GM12878 (cell line): ENCODE results near the gene ASPHD1. TPM values are rescaled to one million over a fixed set of nuclear protein-coding genes. Genes with fewer than 3 reads are reported as not detected.

ENCODE experiments used
- ATF7 ChIP-seq: fragments of 450-650 bp; IDR thresholded peaks from 2 replicates; pipeline ENCODE4 v1.6.1; 2016; ENCODE audit warnings: low read depth, mild to moderate bottlenecking
- BACH1 ChIP-seq: fragments of 450-650 bp; IDR thresholded peaks from 2 replicates; pipeline ENCODE4 v1.6.1; 2017; ENCODE audit warnings: mild to moderate bottlenecking, borderline replicate concordance
- BCL11A ChIP-seq: IDR thresholded peaks from 2 replicates; pipeline ENCODE4 v1.6.1; 2011; ENCODE audit warnings: low read depth, low read length
- BRCA1 ChIP-seq: IDR thresholded peaks from 2 replicates; pipeline ENCODE4 v1.6.1; 2011; ENCODE audit warnings: low read depth, low read length, improper control_type of control experiment
- HDAC2 ChIP-seq: fragments of 200-600 bp; sonication (generic); IDR thresholded peaks from 2 replicates; pipeline ENCODE4 v1.6.1; 2017
- IRF4 ChIP-seq: IDR thresholded peaks from 2 replicates; pipeline ENCODE4 v1.6.1; 2011; ENCODE audit warnings: low read depth, low read length
- KAT2A ChIP-seq: conservative IDR thresholded peaks from 2 replicates; pipeline ENCODE4 v1.6.1; 2011; ENCODE audit warnings: low read depth, low read length; ENCODE audit not compliant: control insufficient read depth
- MYC ChIP-seq: IDR thresholded peaks from 2 replicates; pipeline ENCODE4 v1.6.1; 2011; ENCODE audit warnings: mild to moderate bottlenecking, low read length, moderate library complexity, inconsistent platforms; ENCODE audit not compliant: insufficient read depth, insufficient replicate concordance, insufficient read length, severe bottlenecking
- NRF1 ChIP-seq: conservative IDR thresholded peaks from 2 replicates; pipeline ENCODE4 v1.6.1; 2011; ENCODE audit warnings: mild to moderate bottlenecking, low read depth, low read length, improper control_type of control experiment
- PML ChIP-seq: IDR thresholded peaks from 2 replicates; pipeline ENCODE4 v1.6.1; 2012; ENCODE audit warnings: low read length, inconsistent platforms
- POLR2AphosphoS5 ChIP-seq: IDR thresholded peaks from 2 replicates; pipeline ENCODE4 v1.6.1; 2011; ENCODE audit warnings: mild to moderate bottlenecking, low read length, inconsistent platforms
- POU2F2 ChIP-seq: IDR thresholded peaks from 3 replicates; pipeline ENCODE4 v1.6.1; 2011; ENCODE audit warnings: low read depth, mild to moderate bottlenecking, low read length, borderline replicate concordance
- SIX5 ChIP-seq: IDR thresholded peaks from 2 replicates; pipeline ENCODE4 v1.6.1; 2011; ENCODE audit warnings: mild to moderate bottlenecking, low read depth, low read length, moderate library complexity; ENCODE audit not compliant: severe bottlenecking
- STAT1 ChIP-seq: fragments of 450-650 bp; conservative IDR thresholded peaks from 2 replicates; pipeline ENCODE4 v1.6.1; 2014; ENCODE audit warnings: antibody characterized with exemption, mild to moderate bottlenecking
- ZNF207 ChIP-seq: fragments of 450-650 bp; IDR thresholded peaks from 2 replicates; pipeline ENCODE4 v1.6.1; 2014; ENCODE audit warnings: antibody characterized with exemption, mild to moderate bottlenecking, borderline replicate concordance
- ZSCAN29 ChIP-seq: fragments of 450-650 bp; IDR thresholded peaks from 2 replicates; pipeline ENCODE4 v1.6.1; 2017; ENCODE audit warnings: mild to moderate bottlenecking, moderate library complexity
- polyA plus RNA-seq, 11 experiments: library from polyadenylated mRNA; depleted of rRNA in 4 of 11; unstranded in 6 of 11; stranded (reverse) in 5 of 11; fragments of >200 nt; fragmentation: Nextera tagmentation in 4 of 11; fragmentation: Illumina TruSeq in 1 of 11; extraction: Ambion mirVana in 4 of 11; extraction: Trizol in 1 of 11; gene quantifications; 1 replicate in 1 of 11; 2 replicates in 10 of 11; pipeline versions ENCODE4 v1.2.1 to v1.2.3, GENCODE V29; 2011 to 2016; ENCODE audit warnings: inconsistent platforms in 2 of 11, missing spikeins in 2 of 11, low read depth in 1 of 11
- total RNA-seq, 4 experiments: library from RNA; depleted of rRNA in 3 of 4; stranded (reverse); fragments of >200 nt in 3 of 4; fragmentation: Illumina TruSeq in 1 of 4; extraction: Trizol in 1 of 4; gene quantifications; 2 replicates each; pipeline versions ENCODE4 v1.2.1 to v1.2.3, GENCODE V29; 2013 to 2021
- TF ChIP-seq, protein P1 (sequence below): IDR thresholded peaks from 2 replicates; pipeline ENCODE4 v1.6.1; 2012; ENCODE audit warnings: low read depth, low read length, improper control_type of control experiment
- TF ChIP-seq, protein P2 (sequence below): IDR thresholded peaks from 2 replicates; pipeline ENCODE4 v1.6.1; 2012; ENCODE audit warnings: low read depth, low read length, improper control_type of control experiment
- TF ChIP-seq, protein P3 (sequence below): fragments of 450-650 bp; IDR thresholded peaks from 2 replicates; pipeline ENCODE4 v1.6.1; 2017; ENCODE audit warnings: low read depth, mild to moderate bottlenecking, moderate library complexity
- TF ChIP-seq, protein P4 (sequence below): fragments of 450-650 bp; formaldehyde crosslinking; IDR thresholded peaks from 2 replicates; pipeline ENCODE4 v1.4.0; 2020; ENCODE audit warnings: mild to moderate bottlenecking, moderate library complexity
- TF ChIP-seq, protein P5 (sequence below): IDR thresholded peaks from 2 replicates; pipeline ENCODE4 v1.6.1; 2011; ENCODE audit warnings: low read depth, mild to moderate bottlenecking, low read length, moderate library complexity, borderline replicate concordance; ENCODE audit errors: extremely low read depth
- TF ChIP-seq, protein P6 (sequence below): fragments of 450-650 bp; IDR thresholded peaks from 2 replicates; pipeline ENCODE4 v1.6.1; 2014; ENCODE audit warnings: mild to moderate bottlenecking

Gene ASPHD1
- total and polyA plus RNA-seq, 10 of the 15 experiments (the other 5 are each of a cell fraction or from before 2014, with no cell fraction given) = not detected

DNA sequence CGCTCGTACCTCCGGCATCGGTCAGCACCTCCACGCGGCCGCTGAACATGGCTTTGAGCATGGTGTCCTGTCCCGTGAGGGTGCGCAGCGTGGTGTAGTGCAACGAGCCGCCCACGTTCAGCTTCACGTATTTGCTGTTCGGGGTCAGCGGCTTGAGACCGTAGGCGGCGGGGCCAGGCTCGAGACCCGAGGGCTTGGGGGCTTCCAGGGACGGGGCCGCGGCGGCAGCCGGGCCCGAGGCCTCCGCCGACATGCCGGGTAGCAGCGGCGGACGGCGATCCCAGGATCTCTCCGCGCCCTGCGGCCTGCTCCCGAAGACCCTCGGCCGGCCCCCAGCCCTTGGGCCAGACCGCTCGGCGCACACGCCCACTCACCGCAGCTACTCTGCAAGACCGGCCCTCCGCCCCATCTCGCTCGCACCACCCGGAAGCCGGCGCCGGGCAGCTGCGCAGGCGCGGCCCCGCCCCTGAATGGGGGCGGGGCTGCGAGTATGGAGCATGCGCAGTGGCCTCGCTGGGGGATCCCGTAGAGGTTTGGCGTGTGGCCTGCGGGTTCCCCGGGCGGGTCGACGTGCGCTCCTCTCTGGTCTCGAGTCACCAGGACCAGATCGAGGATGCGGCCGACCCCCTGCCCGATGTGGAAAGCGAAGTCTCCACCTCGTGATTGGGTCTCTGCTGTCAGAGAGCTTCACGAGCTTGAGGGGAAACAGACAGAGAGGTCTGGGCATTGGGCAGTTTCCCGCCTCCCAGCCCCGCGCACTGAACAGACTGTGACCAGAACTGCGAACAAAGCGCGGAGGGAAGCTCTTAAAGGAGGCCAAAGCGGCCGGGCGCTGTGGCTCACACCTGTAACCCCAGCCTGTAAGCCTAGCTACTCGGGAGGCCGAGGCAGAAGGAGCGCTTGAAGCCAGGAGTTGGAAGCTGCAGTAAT lies 25.8 kb downstream of the ASPHD1 start, which contains the start of gene KCTD13 (continued):
- TF ChIP-seq, protein P1, sequence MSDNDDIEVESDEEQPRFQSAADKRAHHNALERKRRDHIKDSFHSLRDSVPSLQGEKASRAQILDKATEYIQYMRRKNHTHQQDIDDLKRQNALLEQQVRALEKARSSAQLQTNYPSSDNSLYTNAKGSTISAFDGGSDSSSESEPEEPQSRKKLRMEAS = 0 out of 2 replicates have a peak, but pooled peaks have one; percentile 35
- TF ChIP-seq BCL11A = no peak
- TF ChIP-seq SIX5 = no peak
- TF ChIP-seq NRF1 = peak; percentile 83
- TF ChIP-seq, protein P2, sequence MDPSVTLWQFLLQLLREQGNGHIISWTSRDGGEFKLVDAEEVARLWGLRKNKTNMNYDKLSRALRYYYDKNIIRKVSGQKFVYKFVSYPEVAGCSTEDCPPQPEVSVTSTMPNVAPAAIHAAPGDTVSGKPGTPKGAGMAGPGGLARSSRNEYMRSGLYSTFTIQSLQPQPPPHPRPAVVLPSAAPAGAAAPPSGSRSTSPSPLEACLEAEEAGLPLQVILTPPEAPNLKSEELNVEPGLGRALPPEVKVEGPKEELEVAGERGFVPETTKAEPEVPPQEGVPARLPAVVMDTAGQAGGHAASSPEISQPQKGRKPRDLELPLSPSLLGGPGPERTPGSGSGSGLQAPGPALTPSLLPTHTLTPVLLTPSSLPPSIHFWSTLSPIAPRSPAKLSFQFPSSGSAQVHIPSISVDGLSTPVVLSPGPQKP = no peak
- no peak for TF ChIP-seq IRF4
- no peak for TF ChIP-seq BRCA1
- no peak for TF ChIP-seq ATF7
- no peak for TF ChIP-seq ZSCAN29
- peak; percentile 86 for TF ChIP-seq POLR2AphosphoS5
- TF ChIP-seq HDAC2 = no peak
- TF ChIP-seq, protein P3, sequence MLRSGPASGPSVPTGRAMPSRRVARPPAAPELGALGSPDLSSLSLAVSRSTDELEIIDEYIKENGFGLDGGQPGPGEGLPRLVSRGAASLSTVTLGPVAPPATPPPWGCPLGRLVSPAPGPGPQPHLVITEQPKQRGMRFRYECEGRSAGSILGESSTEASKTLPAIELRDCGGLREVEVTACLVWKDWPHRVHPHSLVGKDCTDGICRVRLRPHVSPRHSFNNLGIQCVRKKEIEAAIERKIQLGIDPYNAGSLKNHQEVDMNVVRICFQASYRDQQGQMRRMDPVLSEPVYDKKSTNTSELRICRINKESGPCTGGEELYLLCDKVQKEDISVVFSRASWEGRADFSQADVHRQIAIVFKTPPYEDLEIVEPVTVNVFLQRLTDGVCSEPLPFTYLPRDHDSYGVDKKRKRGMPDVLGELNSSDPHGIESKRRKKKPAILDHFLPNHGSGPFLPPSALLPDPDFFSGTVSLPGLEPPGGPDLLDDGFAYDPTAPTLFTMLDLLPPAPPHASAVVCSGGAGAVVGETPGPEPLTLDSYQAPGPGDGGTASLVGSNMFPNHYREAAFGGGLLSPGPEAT = peak; percentile 33; the same call in 1 of the 2 replicates
- no peak; the same call in 1 of the 2 replicates for TF ChIP-seq STAT1
- TF ChIP-seq BACH1 = peak; percentile 28; the same call in 1 of the 2 replicates
- TF ChIP-seq MYC = no peak
- TF ChIP-seq ZNF207 = no peak
- TF ChIP-seq, protein P4, sequence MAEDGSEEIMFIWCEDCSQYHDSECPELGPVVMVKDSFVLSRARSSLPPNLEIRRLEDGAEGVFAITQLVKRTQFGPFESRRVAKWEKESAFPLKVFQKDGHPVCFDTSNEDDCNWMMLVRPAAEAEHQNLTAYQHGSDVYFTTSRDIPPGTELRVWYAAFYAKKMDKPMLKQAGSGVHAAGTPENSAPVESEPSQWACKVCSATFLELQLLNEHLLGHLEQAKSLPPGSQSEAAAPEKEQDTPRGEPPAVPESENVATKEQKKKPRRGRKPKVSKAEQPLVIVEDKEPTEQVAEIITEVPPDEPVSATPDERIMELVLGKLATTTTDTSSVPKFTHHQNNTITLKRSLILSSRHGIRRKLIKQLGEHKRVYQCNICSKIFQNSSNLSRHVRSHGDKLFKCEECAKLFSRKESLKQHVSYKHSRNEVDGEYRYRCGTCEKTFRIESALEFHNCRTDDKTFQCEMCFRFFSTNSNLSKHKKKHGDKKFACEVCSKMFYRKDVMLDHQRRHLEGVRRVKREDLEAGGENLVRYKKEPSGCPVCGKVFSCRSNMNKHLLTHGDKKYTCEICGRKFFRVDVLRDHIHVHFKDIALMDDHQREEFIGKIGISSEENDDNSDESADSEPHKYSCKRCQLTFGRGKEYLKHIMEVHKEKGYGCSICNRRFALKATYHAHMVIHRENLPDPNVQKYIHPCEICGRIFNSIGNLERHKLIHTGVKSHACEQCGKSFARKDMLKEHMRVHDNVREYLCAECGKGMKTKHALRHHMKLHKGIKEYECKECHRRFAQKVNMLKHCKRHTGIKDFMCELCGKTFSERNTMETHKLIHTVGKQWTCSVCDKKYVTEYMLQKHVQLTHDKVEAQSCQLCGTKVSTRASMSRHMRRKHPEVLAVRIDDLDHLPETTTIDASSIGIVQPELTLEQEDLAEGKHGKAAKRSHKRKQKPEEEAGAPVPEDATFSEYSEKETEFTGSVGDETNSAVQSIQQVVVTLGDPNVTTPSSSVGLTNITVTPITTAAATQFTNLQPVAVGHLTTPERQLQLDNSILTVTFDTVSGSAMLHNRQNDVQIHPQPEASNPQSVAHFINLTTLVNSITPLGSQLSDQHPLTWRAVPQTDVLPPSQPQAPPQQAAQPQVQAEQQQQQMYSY (CRISPR knock-in tag) = no peak
- TF ChIP-seq PML = no peak
- TF ChIP-seq, protein P5, sequence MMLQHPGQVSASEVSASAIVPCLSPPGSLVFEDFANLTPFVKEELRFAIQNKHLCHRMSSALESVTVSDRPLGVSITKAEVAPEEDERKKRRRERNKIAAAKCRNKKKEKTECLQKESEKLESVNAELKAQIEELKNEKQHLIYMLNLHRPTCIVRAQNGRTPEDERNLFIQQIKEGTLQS = no peak
- TF ChIP-seq, protein P6, sequence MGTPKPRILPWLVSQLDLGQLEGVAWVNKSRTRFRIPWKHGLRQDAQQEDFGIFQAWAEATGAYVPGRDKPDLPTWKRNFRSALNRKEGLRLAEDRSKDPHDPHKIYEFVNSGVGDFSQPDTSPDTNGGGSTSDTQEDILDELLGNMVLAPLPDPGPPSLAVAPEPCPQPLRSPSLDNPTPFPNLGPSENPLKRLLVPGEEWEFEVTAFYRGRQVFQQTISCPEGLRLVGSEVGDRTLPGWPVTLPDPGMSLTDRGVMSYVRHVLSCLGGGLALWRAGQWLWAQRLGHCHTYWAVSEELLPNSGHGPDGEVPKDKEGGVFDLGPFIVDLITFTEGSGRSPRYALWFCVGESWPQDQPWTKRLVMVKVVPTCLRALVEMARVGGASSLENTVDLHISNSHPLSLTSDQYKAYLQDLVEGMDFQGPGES = no peak
- no peak for TF ChIP-seq KAT2A
- peak; percentile 56; the same call in 1 of the 3 replicates for TF ChIP-seq POU2F2
